ENCODE results near the gene ZMYND11. TPM values are rescaled to one million over a fixed set of nuclear protein-coding genes. Genes with fewer than 3 reads are reported as not detected.

Gene ZMYND11
- total and polyA plus RNA-seq, 2 of the 13 experiments (the other 11 are each of a cell fraction or from before 2014, with no cell fraction given): 17.5 to 38.7 TPM

GRCh38 chr10:278707-279106 lies 143.5 kb downstream of the ZMYND11 start (continued):
- TF ChIP-seq ZNF570 (CRISPR knock-in tag; IDR thresholded peaks at IDR 0.05; ENCODE audit: borderline replicate concordance) (no peak), ZNF34 (CRISPR knock-in tag; IDR thresholded peaks at IDR 0.05; ENCODE audit: borderline replicate concordance) (no peak)

DNA sequence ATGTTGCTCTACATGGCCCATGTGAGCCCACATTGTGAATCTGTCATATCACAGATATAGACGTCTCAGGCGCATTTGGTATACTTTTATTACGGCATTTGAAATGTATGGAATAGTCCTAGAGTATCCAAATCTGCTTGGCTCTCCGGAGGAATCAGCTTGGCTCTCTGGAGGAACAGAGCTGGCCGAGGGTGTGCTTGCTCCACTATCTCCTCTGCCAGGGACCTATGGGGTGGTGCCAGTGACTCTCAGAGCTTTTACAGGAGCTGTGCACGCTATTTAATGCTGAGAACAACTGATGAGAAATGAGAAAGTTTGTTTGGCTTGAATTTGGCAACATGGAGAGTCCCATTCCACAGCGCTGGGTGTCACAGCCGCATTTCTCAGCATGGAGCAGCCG lies 144.0 kb downstream of the ZMYND11 start:
- no peak for FAIRE-seq
- 96% methylated on average over 9 of the region's 9 CpGs for WGBS (ENCODE audit: low lambda C conversion rate)
- in situ Hi-C loops (cut with HindIII; ENCODE audit: extremely low pct_ligation_motif_present, low pct_unique_long_range_greater_than_20kb) (no loop called here), intact Hi-C loops (cut with micrococcal nuclease; ENCODE audit: unreplicated experiment) (no loop called here)
- no TSS peak for BruUV-seq (replicated peaks)
- Histone ChIP-seq H3K79me2 (ENCODE audit: insufficient read depth, low read length) (no peaks in the 10 kb centered on the region), H3K4me3 (replicated peaks in 1 of 3; ENCODE audit: insufficient read depth in 1 of 3, low read depth in 2 of 3, low read length in 3 of 3) (no peak overlapping the region), H4K20me1 (ENCODE audit: insufficient read depth, low read length) (no peaks in the 10 kb centered on the region), H3K36me3 (replicated peaks in 1 of 2; ENCODE audit: control insufficient read depth in 1 of 2, insufficient read depth in 2 of 2, low read length in 2 of 2) (peaks cover 3 to 16% of the 10 kb centered on the region in 2 experiments; a peak in 2 of 5 replicates), H2AFZ (ENCODE audit: low read length) (no peak overlapping the region), H3K9me3 (ENCODE audit: low read length) (no peaks in the 10 kb centered on the region), H3K9ac (ENCODE audit: insufficient read depth, low read depth, low read length) (no peak overlapping the region), H3K27me3 (ENCODE audit: control insufficient read depth in 1 of 2, insufficient read depth in 2 of 2, low read length in 2 of 2) (no peaks in the 10 kb centered on the region), H3K27ac (ENCODE audit: extremely low read length, insufficient read depth, low read length) (no peak overlapping the region), H3K4me2 (ENCODE audit: low read depth, low read length) (no peak overlapping the region), H3K4me1 (ENCODE audit: insufficient read depth, low read length) (no peaks in the 10 kb centered on the region)
- no peak for ATAC-seq
- ChIA-PET CTCF (ENCODE audit: low intra/inter-chr PET ratio, low total read pairs) (no interaction called here), POLR2A (no interaction called here)
- TF ChIP-seq, protein P1, sequence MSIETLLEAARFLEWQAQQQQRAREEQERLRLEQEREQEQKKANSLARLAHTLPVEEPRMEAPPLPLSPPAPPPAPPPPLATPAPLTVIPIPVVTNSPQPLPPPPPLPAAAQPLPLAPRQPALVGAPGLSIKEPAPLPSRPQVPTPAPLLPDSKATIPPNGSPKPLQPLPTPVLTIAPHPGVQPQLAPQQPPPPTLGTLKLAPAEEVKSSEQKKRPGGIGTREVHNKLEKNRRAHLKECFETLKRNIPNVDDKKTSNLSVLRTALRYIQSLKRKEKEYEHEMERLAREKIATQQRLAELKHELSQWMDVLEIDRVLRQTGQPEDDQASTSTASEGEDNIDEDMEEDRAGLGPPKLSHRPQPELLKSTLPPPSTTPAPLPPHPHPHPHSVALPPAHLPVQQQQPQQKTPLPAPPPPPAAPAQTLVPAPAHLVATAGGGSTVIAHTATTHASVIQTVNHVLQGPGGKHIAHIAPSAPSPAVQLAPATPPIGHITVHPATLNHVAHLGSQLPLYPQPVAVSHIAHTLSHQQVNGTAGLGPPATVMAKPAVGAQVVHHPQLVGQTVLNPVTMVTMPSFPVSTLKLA (IDR thresholded peaks at IDR 0.05): no peak
- TF ChIP-seq ZNF841 (CRISPR knock-in tag; IDR thresholded peaks at IDR 0.05; ENCODE audit: borderline replicate concordance) (no peak), CCDC6 (CRISPR knock-in tag; IDR thresholded peaks at IDR 0.05) (no peak)
- DNase-seq (ENCODE audit: low spot score): no peak

GRCh38 chr10:279655-280054 lies 144.4 kb downstream of the ZMYND11 start:
- DNase-seq (ENCODE audit: low spot score) (no peak), ATAC-seq (no peak), FAIRE-seq (no peak)
- H2AFZ ChIP-seq (ENCODE audit: low read length): no peak overlapping the region
- 87% methylated on average over 10 of the region's 10 CpGs for WGBS (ENCODE audit: low lambda C conversion rate)
- intact Hi-C loops (cut with micrococcal nuclease; ENCODE audit: unreplicated experiment): no loop called here
- H3K4me3 ChIP-seq (replicated peaks in 1 of 3; ENCODE audit: insufficient read depth in 1 of 3, low read depth in 2 of 3, low read length in 3 of 3): no peak overlapping the region
- no peaks in the 10 kb centered on the region for H3K79me2 ChIP-seq (ENCODE audit: insufficient read depth, low read length)
- POLR2A ChIA-PET: no interaction called here
- no peaks in the 10 kb centered on the region for H4K20me1 ChIP-seq (ENCODE audit: insufficient read depth, low read length)
- CTCF ChIA-PET (ENCODE audit: low intra/inter-chr PET ratio, low total read pairs): no interaction called here
- no peaks in the 10 kb centered on the region for H3K4me1 ChIP-seq (ENCODE audit: insufficient read depth, low read length)
- no peaks in the 10 kb centered on the region for H3K27me3 ChIP-seq (ENCODE audit: control insufficient read depth in 1 of 2, insufficient read depth in 2 of 2, low read length in 2 of 2)
- in situ Hi-C loops (cut with HindIII; ENCODE audit: extremely low pct_ligation_motif_present, low pct_unique_long_range_greater_than_20kb): no loop called here
- H3K9me3 ChIP-seq (ENCODE audit: low read length): no peaks in the 10 kb centered on the region
- no peak overlapping the region for H3K9ac ChIP-seq (ENCODE audit: insufficient read depth, low read depth, low read length)
- H3K27ac ChIP-seq (ENCODE audit: extremely low read length, insufficient read depth, low read length): no peak overlapping the region
- H3K36me3 ChIP-seq (replicated peaks in 1 of 2; ENCODE audit: control insufficient read depth in 1 of 2, insufficient read depth in 2 of 2, low read length in 2 of 2): peaks cover 3 to 16% of the 10 kb centered on the region in 2 experiments; a peak in 2 of 5 replicates
- no TSS peak for BruUV-seq (replicated peaks)
- H3K4me2 ChIP-seq (ENCODE audit: low read depth, low read length): no peak overlapping the region
- TF ChIP-seq SKI (IDR thresholded peaks at IDR 0.05; ENCODE audit: partially characterized antibody) (no peak), ZNF251 (CRISPR knock-in tag; IDR thresholded peaks at IDR 0.05) (no peak), KDM2A (CRISPR knock-in tag; IDR thresholded peaks at IDR 0.05; ENCODE audit: borderline replicate concordance, low read depth) (no peak), ZBTB33 (CRISPR knock-in tag; IDR thresholded peaks at IDR 0.05) (peak; percentile 88)
- TF ChIP-seq, protein P2, sequence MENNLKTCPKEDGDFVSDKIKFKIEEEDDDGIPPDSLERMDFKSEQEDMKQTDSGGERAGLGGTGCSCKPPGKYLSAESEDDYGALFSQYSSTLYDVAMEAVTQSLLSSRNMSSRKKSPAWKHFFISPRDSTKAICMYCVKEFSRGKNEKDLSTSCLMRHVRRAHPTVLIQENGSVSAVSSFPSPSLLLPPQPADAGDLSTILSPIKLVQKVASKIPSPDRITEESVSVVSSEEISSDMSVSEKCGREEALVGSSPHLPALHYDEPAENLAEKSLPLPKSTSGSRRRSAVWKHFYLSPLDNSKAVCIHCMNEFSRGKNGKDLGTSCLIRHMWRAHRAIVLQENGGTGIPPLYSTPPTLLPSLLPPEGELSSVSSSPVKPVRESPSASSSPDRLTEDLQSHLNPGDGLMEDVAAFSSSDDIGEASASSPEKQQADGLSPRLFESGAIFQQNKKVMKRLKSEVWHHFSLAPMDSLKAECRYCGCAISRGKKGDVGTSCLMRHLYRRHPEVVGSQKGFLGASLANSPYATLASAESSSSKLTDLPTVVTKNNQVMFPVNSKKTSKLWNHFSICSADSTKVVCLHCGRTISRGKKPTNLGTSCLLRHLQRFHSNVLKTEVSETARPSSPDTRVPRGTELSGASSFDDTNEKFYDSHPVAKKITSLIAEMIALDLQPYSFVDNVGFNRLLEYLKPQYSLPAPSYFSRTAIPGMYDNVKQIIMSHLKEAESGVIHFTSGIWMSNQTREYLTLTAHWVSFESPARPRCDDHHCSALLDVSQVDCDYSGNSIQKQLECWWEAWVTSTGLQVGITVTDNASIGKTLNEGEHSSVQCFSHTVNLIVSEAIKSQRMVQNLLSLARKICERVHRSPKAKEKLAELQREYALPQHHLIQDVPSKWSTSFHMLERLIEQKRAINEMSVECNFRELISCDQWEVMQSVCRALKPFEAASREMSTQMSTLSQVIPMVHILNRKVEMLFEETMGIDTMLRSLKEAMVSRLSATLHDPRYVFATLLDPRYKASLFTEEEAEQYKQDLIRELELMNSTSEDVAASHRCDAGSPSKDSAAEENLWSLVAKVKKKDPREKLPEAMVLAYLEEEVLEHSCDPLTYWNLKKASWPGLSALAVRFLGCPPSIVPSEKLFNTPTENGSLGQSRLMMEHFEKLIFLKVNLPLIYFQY (CRISPR knock-in tag; IDR thresholded peaks at IDR 0.05; ENCODE audit: borderline replicate concordance): no peak

Data from HepG2 (cell line).